Measurements from ENCODE around the gene FAN1.

DNA sequence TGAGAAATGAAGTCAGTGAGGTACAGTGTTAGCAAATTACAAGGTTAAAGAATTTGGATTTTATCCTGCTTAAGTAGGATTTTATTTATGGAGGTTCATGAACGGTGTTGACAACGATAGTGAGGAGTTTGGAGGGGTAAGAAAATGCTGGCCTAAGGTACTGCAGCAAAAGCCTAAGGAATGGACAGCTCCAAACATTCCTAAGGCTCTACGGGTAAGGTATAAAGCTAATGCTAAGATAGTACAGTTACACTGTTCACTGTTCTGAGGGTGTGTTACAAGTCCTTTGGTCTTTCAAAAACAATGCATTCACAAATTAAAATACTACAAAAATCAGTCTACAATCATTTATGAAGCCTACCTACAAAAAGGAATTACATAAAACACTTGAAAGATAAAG lies 80.4 kb downstream of the FAN1 start:
- TF ChIP-seq, protein P1, sequence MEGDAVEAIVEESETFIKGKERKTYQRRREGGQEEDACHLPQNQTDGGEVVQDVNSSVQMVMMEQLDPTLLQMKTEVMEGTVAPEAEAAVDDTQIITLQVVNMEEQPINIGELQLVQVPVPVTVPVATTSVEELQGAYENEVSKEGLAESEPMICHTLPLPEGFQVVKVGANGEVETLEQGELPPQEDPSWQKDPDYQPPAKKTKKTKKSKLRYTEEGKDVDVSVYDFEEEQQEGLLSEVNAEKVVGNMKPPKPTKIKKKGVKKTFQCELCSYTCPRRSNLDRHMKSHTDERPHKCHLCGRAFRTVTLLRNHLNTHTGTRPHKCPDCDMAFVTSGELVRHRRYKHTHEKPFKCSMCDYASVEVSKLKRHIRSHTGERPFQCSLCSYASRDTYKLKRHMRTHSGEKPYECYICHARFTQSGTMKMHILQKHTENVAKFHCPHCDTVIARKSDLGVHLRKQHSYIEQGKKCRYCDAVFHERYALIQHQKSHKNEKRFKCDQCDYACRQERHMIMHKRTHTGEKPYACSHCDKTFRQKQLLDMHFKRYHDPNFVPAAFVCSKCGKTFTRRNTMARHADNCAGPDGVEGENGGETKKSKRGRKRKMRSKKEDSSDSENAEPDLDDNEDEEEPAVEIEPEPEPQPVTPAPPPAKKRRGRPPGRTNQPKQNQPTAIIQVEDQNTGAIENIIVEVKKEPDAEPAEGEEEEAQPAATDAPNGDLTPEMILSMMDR (IDR thresholded peaks at IDR 0.05; ENCODE audit: low read depth, low read length) = no peak
- TF ChIP-seq EZH2phosphoT487 (IDR thresholded peaks at IDR 0.05; ENCODE audit: low read depth) = no peak
